GM19099 (cell line): Measurements from ENCODE around the gene YLPM1.

Experiments used
- POLR2A ChIP-seq: IDR thresholded peaks from 3 replicates; pipeline ENCODE4 v1.6.1; 2011; ENCODE audit warnings: low read depth; ENCODE audit not compliant: insufficient read length; ENCODE audit errors: extremely low read depth

Gene YLPM1

GRCh38 chr14:74866708-74867389 is 103.7 kb downstream of the YLPM1 start:
- TF ChIP-seq POLR2A = no peak

- TF ChIP-seq POLR2A = no peak
Observed at GRCh38 chr14:74867673-74868072, 104.6 kb downstream of the YLPM1 start.

- TF ChIP-seq POLR2A = no peak
Observed at GRCh38 chr14:74868739-74869138, 105.6 kb downstream of the YLPM1 start.

GRCh38 chr14:74871819-74872218 is 108.7 kb downstream of the YLPM1 start:
- TF ChIP-seq POLR2A = no peak

GRCh38 chr14:74875204-74875603 is 112.1 kb downstream of the YLPM1 start:
- no peak for TF ChIP-seq POLR2A

GRCh38 chr14:74875941-74876913 is 113.1 kb downstream of the YLPM1 start, which contains the start of gene PROX2:
Gene PROX2 (minus strand): TSS chr14:74876145. CDS start chr14:74863834, 12,311 bp downstream.
- TF ChIP-seq POLR2A = peak; percentile 21

GRCh38 chr14:74879427-74880182 is 116.5 kb downstream of the YLPM1 start:
- no peak for TF ChIP-seq POLR2A

GRCh38 chr14:74881431-74882102 is 118.5 kb downstream of the YLPM1 start, which contains the start of gene DLST:
Gene DLST (plus strand): TSS chr14:74881916. CDS start chr14:74881954, 38 bp downstream.
- TF ChIP-seq POLR2A = peak; percentile 92

GRCh38 chr14:74882103-74882920 is 119.2 kb downstream of the YLPM1 start:
- no peak for TF ChIP-seq POLR2A
